ENCODE data around the gene TTC24.

DNA sequence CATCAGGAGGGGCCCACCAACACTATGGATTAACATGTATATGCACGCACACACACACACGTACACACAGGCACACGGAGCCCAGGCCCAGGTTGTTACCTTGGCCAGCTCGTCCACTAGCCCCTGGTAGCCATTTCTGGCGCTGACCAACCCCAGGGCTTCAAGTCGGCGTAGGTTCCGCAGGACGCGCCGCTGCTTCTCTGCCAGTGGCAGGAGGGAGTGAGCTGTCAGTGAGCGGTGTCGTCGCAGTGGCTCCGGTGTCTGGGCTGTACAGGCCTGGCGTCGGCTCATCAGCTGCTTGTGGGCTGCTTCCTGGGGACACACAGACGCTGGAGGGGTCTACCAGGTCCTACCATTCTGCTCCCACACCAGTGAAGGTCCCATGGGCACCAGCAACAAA lies 49.5 kb upstream of the TTC24 start:
- TF ChIP-seq, protein P1, sequence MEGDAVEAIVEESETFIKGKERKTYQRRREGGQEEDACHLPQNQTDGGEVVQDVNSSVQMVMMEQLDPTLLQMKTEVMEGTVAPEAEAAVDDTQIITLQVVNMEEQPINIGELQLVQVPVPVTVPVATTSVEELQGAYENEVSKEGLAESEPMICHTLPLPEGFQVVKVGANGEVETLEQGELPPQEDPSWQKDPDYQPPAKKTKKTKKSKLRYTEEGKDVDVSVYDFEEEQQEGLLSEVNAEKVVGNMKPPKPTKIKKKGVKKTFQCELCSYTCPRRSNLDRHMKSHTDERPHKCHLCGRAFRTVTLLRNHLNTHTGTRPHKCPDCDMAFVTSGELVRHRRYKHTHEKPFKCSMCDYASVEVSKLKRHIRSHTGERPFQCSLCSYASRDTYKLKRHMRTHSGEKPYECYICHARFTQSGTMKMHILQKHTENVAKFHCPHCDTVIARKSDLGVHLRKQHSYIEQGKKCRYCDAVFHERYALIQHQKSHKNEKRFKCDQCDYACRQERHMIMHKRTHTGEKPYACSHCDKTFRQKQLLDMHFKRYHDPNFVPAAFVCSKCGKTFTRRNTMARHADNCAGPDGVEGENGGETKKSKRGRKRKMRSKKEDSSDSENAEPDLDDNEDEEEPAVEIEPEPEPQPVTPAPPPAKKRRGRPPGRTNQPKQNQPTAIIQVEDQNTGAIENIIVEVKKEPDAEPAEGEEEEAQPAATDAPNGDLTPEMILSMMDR (IDR thresholded peaks at IDR 0.05), result no peak
- TF ChIP-seq EP300 (IDR thresholded peaks at IDR 0.05) (no peak), POLR2A (IDR thresholded peaks at IDR 0.05) (no peak)
